Sigmoid colon (tissue), 4 donors: ENCODE data around the gene RNF13.

ENCODE experiments used
- EP300 ChIP-seq, 4 donors: sonication (generic); formaldehyde crosslinking; IDR thresholded peaks; one replicate each; pipeline ENCODE4 v1.6.1; 2017; ENCODE audit warnings: antibody characterized with exemption in 4 of 4
- POLR2A ChIP-seq, 2 donors: fragments of 450-650 bp; IDR thresholded peaks; one replicate each; pipeline ENCODE4 v1.6.1; 2016; ENCODE audit warnings: antibody characterized with exemption in 2 of 2, mild to moderate bottlenecking in 2 of 2, moderate library complexity in 2 of 2
- POLR2AphosphoS5 ChIP-seq, 4 donors: sonication (generic); formaldehyde crosslinking; IDR thresholded peaks; one replicate each; pipeline ENCODE4 v1.6.1; 2017; ENCODE audit warnings: antibody characterized with exemption in 4 of 4
- TF ChIP-seq, protein P1 (sequence below), 4 experiments: fragments of 450-650 bp in 3 of 4; fragments of 200-600 bp in 1 of 4; IDR thresholded peaks; one replicate each; pipeline ENCODE4 v1.5.1; 2016 to 2019; ENCODE audit warnings: antibody characterized with exemption in 4 of 4, mild to moderate bottlenecking in 3 of 4, moderate library complexity in 2 of 4

DNA sequence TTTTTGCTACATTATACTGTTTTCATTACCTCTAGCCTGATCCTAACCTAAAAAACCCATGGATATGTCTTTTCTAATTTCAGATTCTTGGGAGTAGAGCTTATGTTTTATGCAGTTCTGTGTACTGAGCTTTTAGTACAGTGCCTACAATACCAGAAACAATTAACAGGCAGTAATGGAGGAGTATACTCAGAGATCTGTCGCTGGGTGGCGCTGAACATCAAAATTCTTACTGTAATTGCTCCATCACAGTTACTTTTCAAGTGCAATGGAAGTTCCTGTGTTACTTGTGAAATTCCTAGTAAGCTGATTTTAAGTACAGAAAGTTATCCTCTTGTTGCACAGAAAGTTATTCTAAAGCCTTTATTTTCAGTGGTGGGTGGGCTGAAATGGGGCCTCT, 66.9 kb downstream of the RNF13 start:
- TF ChIP-seq, protein P1, sequence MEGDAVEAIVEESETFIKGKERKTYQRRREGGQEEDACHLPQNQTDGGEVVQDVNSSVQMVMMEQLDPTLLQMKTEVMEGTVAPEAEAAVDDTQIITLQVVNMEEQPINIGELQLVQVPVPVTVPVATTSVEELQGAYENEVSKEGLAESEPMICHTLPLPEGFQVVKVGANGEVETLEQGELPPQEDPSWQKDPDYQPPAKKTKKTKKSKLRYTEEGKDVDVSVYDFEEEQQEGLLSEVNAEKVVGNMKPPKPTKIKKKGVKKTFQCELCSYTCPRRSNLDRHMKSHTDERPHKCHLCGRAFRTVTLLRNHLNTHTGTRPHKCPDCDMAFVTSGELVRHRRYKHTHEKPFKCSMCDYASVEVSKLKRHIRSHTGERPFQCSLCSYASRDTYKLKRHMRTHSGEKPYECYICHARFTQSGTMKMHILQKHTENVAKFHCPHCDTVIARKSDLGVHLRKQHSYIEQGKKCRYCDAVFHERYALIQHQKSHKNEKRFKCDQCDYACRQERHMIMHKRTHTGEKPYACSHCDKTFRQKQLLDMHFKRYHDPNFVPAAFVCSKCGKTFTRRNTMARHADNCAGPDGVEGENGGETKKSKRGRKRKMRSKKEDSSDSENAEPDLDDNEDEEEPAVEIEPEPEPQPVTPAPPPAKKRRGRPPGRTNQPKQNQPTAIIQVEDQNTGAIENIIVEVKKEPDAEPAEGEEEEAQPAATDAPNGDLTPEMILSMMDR (IDR thresholded peaks at IDR 0.05) = peak in 2 of 4 experiments; percentile 28 to 36
- TF ChIP-seq POLR2A (IDR thresholded peaks at IDR 0.05) (no peak), POLR2AphosphoS5 (IDR thresholded peaks at IDR 0.05) (no peak), EP300 (IDR thresholded peaks at IDR 0.05) (no peak)
